Uterus (tissue), 4 donors: ENCODE measurements around the gene KIAA0513. TPM values are rescaled to one million over a fixed set of nuclear protein-coding genes. Genes with fewer than 3 reads are reported as not detected.

Experiments used
- DNase-seq, 2 donors: peaks; one replicate each; pipeline ENCODE4 v3.0.0-alpha.2; 2019 to 2020
- H3K27ac ChIP-seq, 2 donors: fragments of 200-600 bp; sonication (generic); 1 replicate in 1 of 2; 2 replicates in 1 of 2; pipeline ENCODE4 v1.5.1; 2016 to 2018
- H3K27me3 ChIP-seq, 2 donors: fragments of 200-600 bp; sonication (generic); one replicate each; pipeline ENCODE4 v1.5.1; 2018 to 2019; ENCODE audit warnings: control low read depth in 1 of 2
- H3K36me3 ChIP-seq, 2 donors: fragments of 200-600 bp; sonication (generic); one replicate each; pipeline ENCODE4 v1.5.1; 2019; ENCODE audit warnings: control low read depth in 1 of 2
- H3K4me1 ChIP-seq, 2 donors: fragments of 200-600 bp; sonication (generic); one replicate each; pipeline ENCODE4 v1.5.1; 2018 to 2019; ENCODE audit warnings: control low read depth in 1 of 2
- H3K4me3 ChIP-seq, 2 donors: fragments of 200-600 bp; sonication (generic); 1 replicate in 1 of 2; 2 replicates in 1 of 2; pipeline ENCODE4 v1.5.1; 2018 to 2019; ENCODE audit warnings: mild to moderate bottlenecking in 1 of 2
- H3K9me3 ChIP-seq, 2 donors: fragments of 200-600 bp; sonication (generic); one replicate each; pipeline ENCODE4 v1.5.1; 2019; ENCODE audit warnings: control low read depth in 1 of 2
- POLR2A ChIP-seq, 2 donors: fragments of 450-650 bp; IDR thresholded peaks; one replicate each; pipeline ENCODE4 v1.6.1; 2016; ENCODE audit warnings: antibody characterized with exemption in 2 of 2, mild to moderate bottlenecking in 1 of 2, moderate library complexity in 1 of 2
- intact Hi-C: fragments of 100-400 bp; cut with DNase I; formaldehyde crosslinking; loops from one replicate; pipeline ENCODE4 v1.15.1; 2023; ENCODE audit warnings: low total_unique reads
- total RNA-seq, 4 donors: library from RNA; depleted of rRNA in 3 of 4; stranded (reverse); fragments of >200 nt in 3 of 4; gene quantifications; one replicate each; pipeline versions ENCODE4 v1.1.0 to v1.2.4, GENCODE V29; 2014 to 2023
- TF ChIP-seq, protein P1 (sequence below), 4 experiments: fragments of 200-600 bp in 2 of 4; fragments of 450-650 bp in 2 of 4; sonication (generic) in 2 of 4; IDR thresholded peaks; one replicate each; pipeline ENCODE4 v1.5.1; 2016 to 2019; ENCODE audit warnings: antibody characterized with exemption in 4 of 4, mild to moderate bottlenecking in 2 of 4, moderate library complexity in 1 of 4
- donor health status: DM: yes; HTN: yes; CAD: no.

Gene KIAA0513
- total RNA-seq, 4 donors from 2014 or later: 4.7 to 17.3 (median 9.4) TPM

GRCh38 chr16:85126394-85126704 lies 98.8 kb downstream of the KIAA0513 start:
- Histone ChIP-seq H3K4me3 (no peak overlapping the region), H3K27me3 (no peaks in the 10 kb centered on the region), H3K36me3 (no peaks in the 10 kb centered on the region), H3K9me3 (no peaks in the 10 kb centered on the region), H3K4me1 (peaks cover 0 to 20% of the 10 kb centered on the region in 2 donors), H3K27ac (peak overlapping the region; percentile 61 to 86)
- TF ChIP-seq, protein P1, sequence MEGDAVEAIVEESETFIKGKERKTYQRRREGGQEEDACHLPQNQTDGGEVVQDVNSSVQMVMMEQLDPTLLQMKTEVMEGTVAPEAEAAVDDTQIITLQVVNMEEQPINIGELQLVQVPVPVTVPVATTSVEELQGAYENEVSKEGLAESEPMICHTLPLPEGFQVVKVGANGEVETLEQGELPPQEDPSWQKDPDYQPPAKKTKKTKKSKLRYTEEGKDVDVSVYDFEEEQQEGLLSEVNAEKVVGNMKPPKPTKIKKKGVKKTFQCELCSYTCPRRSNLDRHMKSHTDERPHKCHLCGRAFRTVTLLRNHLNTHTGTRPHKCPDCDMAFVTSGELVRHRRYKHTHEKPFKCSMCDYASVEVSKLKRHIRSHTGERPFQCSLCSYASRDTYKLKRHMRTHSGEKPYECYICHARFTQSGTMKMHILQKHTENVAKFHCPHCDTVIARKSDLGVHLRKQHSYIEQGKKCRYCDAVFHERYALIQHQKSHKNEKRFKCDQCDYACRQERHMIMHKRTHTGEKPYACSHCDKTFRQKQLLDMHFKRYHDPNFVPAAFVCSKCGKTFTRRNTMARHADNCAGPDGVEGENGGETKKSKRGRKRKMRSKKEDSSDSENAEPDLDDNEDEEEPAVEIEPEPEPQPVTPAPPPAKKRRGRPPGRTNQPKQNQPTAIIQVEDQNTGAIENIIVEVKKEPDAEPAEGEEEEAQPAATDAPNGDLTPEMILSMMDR (IDR thresholded peaks at IDR 0.05): no peak
- TF ChIP-seq POLR2A (IDR thresholded peaks at IDR 0.05): no peak
- intact Hi-C loops: no loop called here
- peak in 1 of 2 donors; percentile 41 for DNase-seq

GRCh38 chr16:85126705-85127378 lies 99.2 kb downstream of the KIAA0513 start:
- no peak for TF ChIP-seq POLR2A (IDR thresholded peaks at IDR 0.05)
- TF ChIP-seq, protein P1 (IDR thresholded peaks at IDR 0.05): peak in 1 of 4 experiments; percentile 5
- peak; percentile 72 to 78 for DNase-seq
- intact Hi-C loops: no loop called here
- Histone ChIP-seq H3K4me1 (peaks cover 0 to 20% of the 10 kb centered on the region in 2 donors), H3K9me3 (no peaks in the 10 kb centered on the region), H3K4me3 (no peak overlapping the region), H3K36me3 (no peaks in the 10 kb centered on the region), H3K27me3 (no peaks in the 10 kb centered on the region), H3K27ac (peak overlapping the region; percentile 61 to 86)

DNA sequence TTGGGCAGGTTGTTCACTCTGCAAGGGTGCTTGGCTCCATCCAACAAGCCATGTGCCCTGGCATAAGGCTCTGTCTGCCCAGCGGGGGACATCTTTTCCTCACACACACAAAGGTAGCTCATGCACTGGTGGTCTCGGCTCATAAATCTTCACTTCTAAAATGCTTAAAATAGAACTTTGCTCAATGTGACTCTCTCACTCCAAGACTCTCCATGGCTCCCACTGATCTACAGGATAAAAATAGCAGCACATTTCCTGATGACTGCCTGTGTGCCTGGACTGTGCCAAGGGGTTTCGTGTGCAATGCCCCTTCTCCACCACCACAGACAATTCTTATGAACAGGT lies 99.8 kb downstream of the KIAA0513 start:
- H3K9me3 ChIP-seq: no peaks in the 10 kb centered on the region
- intact Hi-C loops: no loop called here
- no peak overlapping the region for H3K4me3 ChIP-seq
- no peaks in the 10 kb centered on the region for H3K36me3 ChIP-seq
- no peaks in the 10 kb centered on the region for H3K27me3 ChIP-seq
- DNase-seq: no peak
- peak overlapping the region in 1 of 2 donors; percentile 86 for H3K27ac ChIP-seq
- peaks cover 0 to 20% of the 10 kb centered on the region in 2 donors for H3K4me1 ChIP-seq
- TF ChIP-seq, protein P1 (IDR thresholded peaks at IDR 0.05): no peak
- no peak for TF ChIP-seq POLR2A (IDR thresholded peaks at IDR 0.05)

DNA sequence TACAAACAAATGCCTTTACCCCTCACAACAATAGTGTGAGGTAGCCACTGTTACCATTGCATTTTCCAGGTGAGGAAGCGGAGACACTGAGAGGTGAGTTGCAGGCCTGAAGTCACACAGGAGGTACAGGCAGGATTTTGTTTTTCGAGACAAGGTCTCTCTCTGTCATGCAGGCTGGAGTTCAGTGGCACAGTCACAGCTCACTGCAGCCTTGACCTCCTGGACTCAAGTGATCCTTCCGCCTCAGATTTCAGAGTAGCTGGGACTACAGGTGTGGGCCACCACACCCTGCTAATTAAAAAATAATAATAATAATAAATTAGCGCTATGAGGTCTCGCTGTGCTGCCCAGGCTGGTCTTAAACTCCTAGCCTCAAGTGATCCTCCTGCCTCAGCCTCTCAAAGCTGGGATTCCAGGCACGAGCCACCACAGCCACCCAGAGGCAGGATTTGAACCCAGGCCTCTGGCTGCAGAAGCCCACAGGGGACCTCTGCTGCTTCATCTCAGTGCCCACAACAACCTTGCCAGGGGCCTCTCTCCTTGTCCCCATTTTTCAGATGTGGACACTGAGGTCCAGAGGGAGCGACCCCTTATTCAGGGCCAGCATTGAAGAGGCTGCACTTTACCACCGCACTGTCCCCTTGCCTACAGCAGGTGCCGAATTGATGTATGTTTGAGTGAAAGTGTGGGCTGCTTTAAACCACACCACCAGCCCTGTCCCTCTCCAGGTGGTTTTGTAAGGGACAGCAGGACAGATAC lies 100.7 kb downstream of the KIAA0513 start:
- Histone ChIP-seq H3K4me1 (peaks cover 0 to 20% of the 10 kb centered on the region in 2 donors), H3K9me3 (no peaks in the 10 kb centered on the region), H3K4me3 (no peak overlapping the region), H3K27me3 (no peaks in the 10 kb centered on the region), H3K27ac (peak overlapping the region in 1 of 2 donors; percentile 91), H3K36me3 (no peaks in the 10 kb centered on the region)
- TF ChIP-seq, protein P1 (IDR thresholded peaks at IDR 0.05): no peak
- TF ChIP-seq POLR2A (IDR thresholded peaks at IDR 0.05): no peak
- no peak for DNase-seq
- intact Hi-C loops: no loop called here
